GM23338 (cell line): ENCODE measurements around the gene IRF2. TPM values are rescaled to one million over a fixed set of nuclear protein-coding genes. Genes with fewer than 3 reads are reported as not detected.

Source experiments
- ATAC-seq: fragments of 200-7000 bp; cut with Tn5 transposase; 3 replicates; pipeline ENCODE4 v1.9.1; 2020
- DNase-seq: peaks from one replicate; pipeline ENCODE4 v3.0.0-alpha.2; 2015; ENCODE audit warnings: low spot score
- H2AFZ ChIP-seq: fragments of 200-600 bp; sonication (generic); 2 replicates; pipeline ENCODE4 v1.8.0; 2016; ENCODE audit warnings: antibody characterized with exemption, mild to moderate bottlenecking, moderate library complexity
- H3F3A ChIP-seq: fragments of 200-600 bp; sonication (generic); replicated peaks from 2 replicates; pipeline ENCODE4 v1.8.0; 2017; ENCODE audit warnings: antibody characterized with exemption, mixed run types, low read depth
- H3K27ac ChIP-seq: fragments of 200-600 bp; sonication (generic); 2 replicates; pipeline ENCODE4 v1.6.1; 2016; ENCODE audit warnings: low read depth
- H3K27me3 ChIP-seq: fragments of 200-600 bp; sonication (generic); 2 replicates; pipeline ENCODE4 v1.8.0; 2016; ENCODE audit warnings: mild to moderate bottlenecking, mixed run types, moderate library complexity; ENCODE audit not compliant: insufficient read depth
- H3K36me3 ChIP-seq: fragments of 200-600 bp; sonication (generic); 2 replicates; pipeline ENCODE4 v1.8.0; 2016; ENCODE audit warnings: mild to moderate bottlenecking; ENCODE audit not compliant: insufficient read depth
- H3K4me1 ChIP-seq: fragments of 200-600 bp; sonication (generic); 2 replicates; pipeline ENCODE4 v1.8.0; 2016; ENCODE audit warnings: mild to moderate bottlenecking, moderate library complexity; ENCODE audit not compliant: insufficient read depth
- H3K4me2 ChIP-seq: fragments of 200-600 bp; sonication (generic); 2 replicates; pipeline ENCODE4 v1.7.1; 2017; ENCODE audit warnings: mixed run types
- H3K4me3 ChIP-seq: fragments of 200-600 bp; sonication (generic); 2 replicates; pipeline ENCODE4 v1.6.1; 2016; ENCODE audit warnings: mixed run types
- H3K79me2 ChIP-seq: fragments of 200-600 bp; sonication (generic); replicated peaks from 2 replicates; pipeline ENCODE4 v1.8.0; 2017; ENCODE audit warnings: mild to moderate bottlenecking; ENCODE audit not compliant: insufficient read depth
- H3K9me2 ChIP-seq: fragments of 200-600 bp; sonication (generic); 2 replicates; pipeline ENCODE4 v1.8.0; 2017; ENCODE audit not compliant: insufficient read depth
- H4K20me1 ChIP-seq: fragments of 200-600 bp; sonication (generic); replicated peaks from 2 replicates; pipeline ENCODE4 v1.8.0; 2017; ENCODE audit warnings: mild to moderate bottlenecking; ENCODE audit not compliant: insufficient read depth
- H3K27ac Mint-ChIP-seq: 2 replicates; pipeline ENCODE4 v1.8.0; 2020; ENCODE audit warnings: inconsistent platforms, mild to moderate bottlenecking, moderate library complexity, mixed read lengths
- H3K27me3 Mint-ChIP-seq: 3 replicates; pipeline ENCODE4 v1.8.0; 2022; ENCODE audit warnings: low read depth, mild to moderate bottlenecking, moderate library complexity, mixed read lengths, inconsistent platforms; ENCODE audit not compliant: insufficient read depth, poor library complexity
- H3K36me3 Mint-ChIP-seq: 3 replicates; pipeline ENCODE4 v1.8.0; 2021; ENCODE audit warnings: low read depth, mild to moderate bottlenecking, inconsistent platforms, moderate library complexity, mixed read lengths
- H3K4me1 Mint-ChIP-seq: 3 replicates; pipeline ENCODE4 v1.8.0; 2020; ENCODE audit warnings: mild to moderate bottlenecking, inconsistent platforms, mixed read lengths
- H3K4me3 Mint-ChIP-seq: 3 replicates; pipeline ENCODE4 v1.8.0; 2021; ENCODE audit warnings: moderate library complexity, mild to moderate bottlenecking, inconsistent platforms, mixed read lengths
- H3K9me3 Mint-ChIP-seq: 3 replicates; pipeline ENCODE4 v1.8.0; 2020; ENCODE audit warnings: moderate library complexity, mild to moderate bottlenecking, inconsistent platforms, mixed read lengths
- EZH2 ChIP-seq: fragments of 200-600 bp; sonication (generic); IDR thresholded peaks from one replicate; pipeline ENCODE4 v1.8.0; 2017; ENCODE audit warnings: antibody characterized with exemption, mild to moderate bottlenecking, low read depth; ENCODE audit not compliant: unreplicated experiment
- NANOG ChIP-seq: IDR thresholded peaks from 2 replicates; pipeline ENCODE4 v1.6.1; 2016; ENCODE audit warnings: antibody characterized with exemption, borderline replicate concordance
- POLR2AphosphoS5 ChIP-seq: IDR thresholded peaks from 2 replicates; pipeline ENCODE4 v1.6.1; 2016; ENCODE audit warnings: antibody characterized with exemption, low read depth
- STAT1 ChIP-seq: IDR thresholded peaks from one replicate; pipeline ENCODE4 v1.6.1; 2016; ENCODE audit warnings: antibody characterized with exemption; ENCODE audit not compliant: unreplicated experiment
- ZNF114 ChIP-seq: fragments of 250-450 bp; sonication (Bioruptor Pico); IDR thresholded peaks from 2 replicates; pipeline ENCODE4 v1.5.0; 2020; ENCODE audit warnings: mild to moderate bottlenecking, moderate library complexity
- polyA plus RNA-seq: library from polyadenylated mRNA; unstranded; fragments of >200 nt; fragmentation: Nextera tagmentation; extraction: Ambion mirVana; gene quantifications from 2 replicates; pipeline ENCODE4 v1.2.1, GENCODE V29; 2016
- total RNA-seq: library from RNA; depleted of rRNA; stranded (reverse); fragments of >200 nt; shearing (Covaris generic); gene quantifications from 2 replicates; pipeline ENCODE4 v1.2.3, GENCODE V29; 2014
- TF ChIP-seq, protein P1 (sequence below): IDR thresholded peaks from one replicate; pipeline ENCODE4 v1.6.1; 2018; ENCODE audit warnings: antibody characterized with exemption; ENCODE audit not compliant: unreplicated experiment
- TF ChIP-seq, protein P2 (sequence below): fragments of 250-450 bp; sonication (Bioruptor Pico); IDR thresholded peaks from 2 replicates; pipeline ENCODE4 v1.5.0; 2020; ENCODE audit warnings: mild to moderate bottlenecking, moderate library complexity
- TF ChIP-seq, protein P3 (sequence below), 2 experiments: fragments of 200-600 bp in 1 of 2; sonication (generic) in 1 of 2; conservative IDR thresholded peaks; 2 replicates each; pipeline versions ENCODE4 v1.5.1 to v1.6.1; 2016 to 2017; ENCODE audit warnings: antibody characterized with exemption in 2 of 2, low read depth in 2 of 2, mild to moderate bottlenecking in 2 of 2, moderate library complexity in 1 of 2
- TF ChIP-seq, protein P4 (sequence below): IDR thresholded peaks from 2 replicates; pipeline ENCODE4 v1.6.1; 2016; ENCODE audit warnings: antibody characterized with exemption

Gene IRF2
- total and polyA plus RNA-seq, 2 experiments from 2014 or later = 14.7 to 15.0 TPM

DNA sequence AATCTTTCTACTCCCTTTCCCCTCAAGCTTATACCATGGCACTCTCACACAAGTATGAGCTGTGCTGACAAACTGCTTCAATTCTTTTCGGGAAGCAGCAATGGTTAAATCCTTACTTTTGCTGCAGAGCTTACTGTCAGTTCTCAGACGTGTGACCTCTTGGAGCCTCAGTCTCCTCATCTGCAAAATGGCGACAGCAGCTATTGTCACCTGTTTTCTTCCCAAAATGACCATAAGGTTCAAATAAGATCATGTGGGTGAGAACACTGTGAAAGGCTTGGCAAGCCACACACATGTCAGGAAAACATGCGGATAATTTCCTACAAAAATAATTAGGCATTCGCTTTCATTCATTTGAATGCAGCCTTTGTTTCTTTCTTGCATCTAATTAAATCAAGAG lies 36.8 kb upstream of the IRF2 start:
- Histone ChIP-seq H3K27ac (no peak overlapping the region), H3F3A (no peaks in the 10 kb centered on the region), H3K9me2 (peaks cover 6% of the 10 kb centered on the region; the same call in 1 of the 2 replicates), H3K27me3 (no peaks in the 10 kb centered on the region), H3K4me2 (no peak overlapping the region), H3K4me1 (peaks cover 18% of the 10 kb centered on the region), H3K4me3 (no peak overlapping the region), H3K36me3 (no peaks in the 10 kb centered on the region), H4K20me1 (no peaks in the 10 kb centered on the region), H2AFZ (no peak overlapping the region), H3K79me2 (no peaks in the 10 kb centered on the region)
- TF ChIP-seq, protein P1, sequence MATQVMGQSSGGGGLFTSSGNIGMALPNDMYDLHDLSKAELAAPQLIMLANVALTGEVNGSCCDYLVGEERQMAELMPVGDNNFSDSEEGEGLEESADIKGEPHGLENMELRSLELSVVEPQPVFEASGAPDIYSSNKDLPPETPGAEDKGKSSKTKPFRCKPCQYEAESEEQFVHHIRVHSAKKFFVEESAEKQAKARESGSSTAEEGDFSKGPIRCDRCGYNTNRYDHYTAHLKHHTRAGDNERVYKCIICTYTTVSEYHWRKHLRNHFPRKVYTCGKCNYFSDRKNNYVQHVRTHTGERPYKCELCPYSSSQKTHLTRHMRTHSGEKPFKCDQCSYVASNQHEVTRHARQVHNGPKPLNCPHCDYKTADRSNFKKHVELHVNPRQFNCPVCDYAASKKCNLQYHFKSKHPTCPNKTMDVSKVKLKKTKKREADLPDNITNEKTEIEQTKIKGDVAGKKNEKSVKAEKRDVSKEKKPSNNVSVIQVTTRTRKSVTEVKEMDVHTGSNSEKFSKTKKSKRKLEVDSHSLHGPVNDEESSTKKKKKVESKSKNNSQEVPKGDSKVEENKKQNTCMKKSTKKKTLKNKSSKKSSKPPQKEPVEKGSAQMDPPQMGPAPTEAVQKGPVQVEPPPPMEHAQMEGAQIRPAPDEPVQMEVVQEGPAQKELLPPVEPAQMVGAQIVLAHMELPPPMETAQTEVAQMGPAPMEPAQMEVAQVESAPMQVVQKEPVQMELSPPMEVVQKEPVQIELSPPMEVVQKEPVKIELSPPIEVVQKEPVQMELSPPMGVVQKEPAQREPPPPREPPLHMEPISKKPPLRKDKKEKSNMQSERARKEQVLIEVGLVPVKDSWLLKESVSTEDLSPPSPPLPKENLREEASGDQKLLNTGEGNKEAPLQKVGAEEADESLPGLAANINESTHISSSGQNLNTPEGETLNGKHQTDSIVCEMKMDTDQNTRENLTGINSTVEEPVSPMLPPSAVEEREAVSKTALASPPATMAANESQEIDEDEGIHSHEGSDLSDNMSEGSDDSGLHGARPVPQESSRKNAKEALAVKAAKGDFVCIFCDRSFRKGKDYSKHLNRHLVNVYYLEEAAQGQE = no peak
- TF ChIP-seq NANOG (no peak), POLR2AphosphoS5 (no peak), ZNF114 (CRISPR knock-in tag) (no peak), STAT1 (no peak), EZH2 (no peak)
- TF ChIP-seq, protein P2, sequence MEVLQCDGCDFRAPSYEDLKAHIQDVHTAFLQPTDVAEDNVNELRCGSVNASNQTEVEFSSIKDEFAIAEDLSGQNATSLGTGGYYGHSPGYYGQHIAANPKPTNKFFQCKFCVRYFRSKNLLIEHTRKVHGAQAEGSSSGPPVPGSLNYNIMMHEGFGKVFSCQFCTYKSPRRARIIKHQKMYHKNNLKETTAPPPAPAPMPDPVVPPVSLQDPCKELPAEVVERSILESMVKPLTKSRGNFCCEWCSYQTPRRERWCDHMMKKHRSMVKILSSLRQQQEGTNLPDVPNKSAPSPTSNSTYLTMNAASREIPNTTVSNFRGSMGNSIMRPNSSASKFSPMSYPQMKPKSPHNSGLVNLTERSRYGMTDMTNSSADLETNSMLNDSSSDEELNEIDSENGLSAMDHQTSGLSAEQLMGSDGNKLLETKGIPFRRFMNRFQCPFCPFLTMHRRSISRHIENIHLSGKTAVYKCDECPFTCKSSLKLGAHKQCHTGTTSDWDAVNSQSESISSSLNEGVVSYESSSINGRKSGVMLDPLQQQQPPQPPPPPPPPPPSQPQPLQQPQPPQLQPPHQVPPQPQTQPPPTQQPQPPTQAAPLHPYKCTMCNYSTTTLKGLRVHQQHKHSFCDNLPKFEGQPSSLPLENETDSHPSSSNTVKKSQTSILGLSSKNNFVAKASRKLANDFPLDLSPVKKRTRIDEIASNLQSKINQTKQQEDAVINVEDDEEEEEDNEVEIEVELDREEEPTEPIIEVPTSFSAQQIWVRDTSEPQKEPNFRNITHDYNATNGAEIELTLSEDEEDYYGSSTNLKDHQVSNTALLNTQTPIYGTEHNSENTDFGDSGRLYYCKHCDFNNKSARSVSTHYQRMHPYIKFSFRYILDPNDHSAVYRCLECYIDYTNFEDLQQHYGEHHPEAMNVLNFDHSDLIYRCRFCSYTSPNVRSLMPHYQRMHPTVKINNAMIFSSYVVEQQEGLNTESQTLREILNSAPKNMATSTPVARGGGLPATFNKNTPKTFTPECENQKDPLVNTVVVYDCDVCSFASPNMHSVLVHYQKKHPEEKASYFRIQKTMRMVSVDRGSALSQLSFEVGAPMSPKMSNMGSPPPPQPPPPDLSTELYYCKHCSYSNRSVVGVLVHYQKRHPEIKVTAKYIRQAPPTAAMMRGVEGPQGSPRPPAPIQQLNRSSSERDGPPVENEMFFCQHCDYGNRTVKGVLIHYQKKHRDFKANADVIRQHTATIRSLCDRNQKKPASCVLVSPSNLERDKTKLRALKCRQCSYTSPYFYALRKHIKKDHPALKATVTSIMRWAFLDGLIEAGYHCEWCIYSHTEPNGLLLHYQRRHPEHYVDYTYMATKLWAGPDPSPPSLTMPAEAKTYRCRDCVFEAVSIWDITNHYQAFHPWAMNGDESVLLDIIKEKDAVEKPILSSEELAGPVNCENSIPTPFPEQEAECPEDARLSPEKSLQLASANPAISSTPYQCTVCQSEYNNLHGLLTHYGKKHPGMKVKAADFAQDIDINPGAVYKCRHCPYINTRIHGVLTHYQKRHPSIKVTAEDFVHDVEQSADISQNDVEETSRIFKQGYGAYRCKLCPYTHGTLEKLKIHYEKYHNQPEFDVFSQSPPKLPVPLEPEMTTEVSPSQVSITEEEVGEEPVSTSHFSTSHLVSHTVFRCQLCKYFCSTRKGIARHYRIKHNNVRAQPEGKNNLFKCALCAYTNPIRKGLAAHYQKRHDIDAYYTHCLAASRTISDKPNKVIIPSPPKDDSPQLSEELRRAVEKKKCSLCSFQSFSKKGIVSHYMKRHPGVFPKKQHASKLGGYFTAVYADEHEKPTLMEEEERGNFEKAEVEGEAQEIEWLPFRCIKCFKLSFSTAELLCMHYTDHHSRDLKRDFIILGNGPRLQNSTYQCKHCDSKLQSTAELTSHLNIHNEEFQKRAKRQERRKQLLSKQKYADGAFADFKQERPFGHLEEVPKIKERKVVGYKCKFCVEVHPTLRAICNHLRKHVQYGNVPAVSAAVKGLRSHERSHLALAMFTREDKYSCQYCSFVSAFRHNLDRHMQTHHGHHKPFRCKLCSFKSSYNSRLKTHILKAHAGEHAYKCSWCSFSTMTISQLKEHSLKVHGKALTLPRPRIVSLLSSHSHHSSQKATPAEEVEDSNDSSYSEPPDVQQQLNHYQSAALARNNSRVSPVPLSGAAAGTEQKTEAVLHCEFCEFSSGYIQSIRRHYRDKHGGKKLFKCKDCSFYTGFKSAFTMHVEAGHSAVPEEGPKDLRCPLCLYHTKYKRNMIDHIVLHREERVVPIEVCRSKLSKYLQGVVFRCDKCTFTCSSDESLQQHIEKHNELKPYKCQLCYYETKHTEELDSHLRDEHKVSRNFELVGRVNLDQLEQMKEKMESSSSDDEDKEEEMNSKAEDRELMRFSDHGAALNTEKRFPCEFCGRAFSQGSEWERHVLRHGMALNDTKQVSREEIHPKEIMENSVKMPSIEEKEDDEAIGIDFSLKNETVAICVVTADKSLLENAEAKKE (CRISPR knock-in tag) = no peak
- TF ChIP-seq, protein P3, sequence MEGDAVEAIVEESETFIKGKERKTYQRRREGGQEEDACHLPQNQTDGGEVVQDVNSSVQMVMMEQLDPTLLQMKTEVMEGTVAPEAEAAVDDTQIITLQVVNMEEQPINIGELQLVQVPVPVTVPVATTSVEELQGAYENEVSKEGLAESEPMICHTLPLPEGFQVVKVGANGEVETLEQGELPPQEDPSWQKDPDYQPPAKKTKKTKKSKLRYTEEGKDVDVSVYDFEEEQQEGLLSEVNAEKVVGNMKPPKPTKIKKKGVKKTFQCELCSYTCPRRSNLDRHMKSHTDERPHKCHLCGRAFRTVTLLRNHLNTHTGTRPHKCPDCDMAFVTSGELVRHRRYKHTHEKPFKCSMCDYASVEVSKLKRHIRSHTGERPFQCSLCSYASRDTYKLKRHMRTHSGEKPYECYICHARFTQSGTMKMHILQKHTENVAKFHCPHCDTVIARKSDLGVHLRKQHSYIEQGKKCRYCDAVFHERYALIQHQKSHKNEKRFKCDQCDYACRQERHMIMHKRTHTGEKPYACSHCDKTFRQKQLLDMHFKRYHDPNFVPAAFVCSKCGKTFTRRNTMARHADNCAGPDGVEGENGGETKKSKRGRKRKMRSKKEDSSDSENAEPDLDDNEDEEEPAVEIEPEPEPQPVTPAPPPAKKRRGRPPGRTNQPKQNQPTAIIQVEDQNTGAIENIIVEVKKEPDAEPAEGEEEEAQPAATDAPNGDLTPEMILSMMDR (conservative IDR thresholded peaks at IDR 0.05; ENCODE audit: low read depth in 2 of 2) = no peak
- TF ChIP-seq, protein P4, sequence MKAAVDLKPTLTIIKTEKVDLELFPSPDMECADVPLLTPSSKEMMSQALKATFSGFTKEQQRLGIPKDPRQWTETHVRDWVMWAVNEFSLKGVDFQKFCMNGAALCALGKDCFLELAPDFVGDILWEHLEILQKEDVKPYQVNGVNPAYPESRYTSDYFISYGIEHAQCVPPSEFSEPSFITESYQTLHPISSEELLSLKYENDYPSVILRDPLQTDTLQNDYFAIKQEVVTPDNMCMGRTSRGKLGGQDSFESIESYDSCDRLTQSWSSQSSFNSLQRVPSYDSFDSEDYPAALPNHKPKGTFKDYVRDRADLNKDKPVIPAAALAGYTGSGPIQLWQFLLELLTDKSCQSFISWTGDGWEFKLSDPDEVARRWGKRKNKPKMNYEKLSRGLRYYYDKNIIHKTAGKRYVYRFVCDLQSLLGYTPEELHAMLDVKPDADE = no peak
- ATAC-seq = no peak
- Mint-ChIP-seq H3K9me3 (peaks cover 6% of the 10 kb centered on the region; the same call in 1 of the 3 replicates), H3K36me3 (peaks cover 4% of the 10 kb centered on the region; the same call in 2 of the 3 replicates), H3K27ac (no peak overlapping the region), H3K4me1 (peaks cover 19% of the 10 kb centered on the region), H3K27me3 (peaks cover 3% of the 10 kb centered on the region), H3K4me3 (no peak overlapping the region)
- DNase-seq = no peak
